HUES48 (cell line): ENCODE measurements around the gene SCUBE1.
A peak's percentile ranks its signal among the peaks of the same experiment; 100 is the strongest.

ENCODE experiments used
- H3K27ac ChIP-seq: one replicate; pipeline ENCODE4 v1.7.0; 2013; ENCODE audit warnings: low read depth, low read length, inconsistent platforms
- H3K27me3 ChIP-seq: 2 replicates; pipeline ENCODE4 v1.6.1; 2013; ENCODE audit warnings: mild to moderate bottlenecking, low read length; ENCODE audit not compliant: control insufficient read depth, insufficient read depth
- H3K36me3 ChIP-seq: 2 replicates; pipeline ENCODE4 v1.6.1; 2013; ENCODE audit warnings: low read length; ENCODE audit not compliant: control insufficient read depth, insufficient read depth
- H3K4me1 ChIP-seq: 2 replicates; pipeline ENCODE4 v1.6.1; 2013; ENCODE audit warnings: mild to moderate bottlenecking, low read length; ENCODE audit not compliant: control insufficient read depth, insufficient read depth
- H3K4me3 ChIP-seq: 2 replicates; pipeline ENCODE4 v1.5.1; 2013; ENCODE audit warnings: mild to moderate bottlenecking, low read depth, low read length
- H3K9ac ChIP-seq: 2 replicates; pipeline ENCODE4 v1.6.1; 2013; ENCODE audit warnings: mild to moderate bottlenecking, low read depth, low read length, moderate library complexity
- H3K9me3 ChIP-seq: 2 replicates; pipeline ENCODE4 v1.6.1; 2013; ENCODE audit warnings: low read length; ENCODE audit not compliant: control insufficient read depth, insufficient read depth

SCUBE1 gene

GRCh38 chr22:43300891-43301676 lies 42.1 kb downstream of the SCUBE1 start:
- Histone ChIP-seq H3K9ac (no peak overlapping the region), H3K4me3 (no peak overlapping the region), H3K27me3 (no peaks in the 10 kb centered on the region), H3K36me3 (no peaks in the 10 kb centered on the region), H3K4me1 (no peaks in the 10 kb centered on the region), H3K9me3 (no peaks in the 10 kb centered on the region), H3K27ac (no peak overlapping the region)

- Histone ChIP-seq H3K9me3 (no peaks in the 10 kb centered on the region), H3K9ac (no peak overlapping the region), H3K4me3 (no peak overlapping the region), H3K27me3 (no peaks in the 10 kb centered on the region), H3K36me3 (no peaks in the 10 kb centered on the region), H3K4me1 (no peaks in the 10 kb centered on the region), H3K27ac (no peak overlapping the region)
These were observed 43.4 kb downstream of the SCUBE1 start for GRCh38 chr22:43299736-43300135.

- H3K9ac ChIP-seq = no peak overlapping the region
- H3K27me3 ChIP-seq = no peaks in the 10 kb centered on the region
- H3K4me3 ChIP-seq = no peak overlapping the region
- no peaks in the 10 kb centered on the region for H3K36me3 ChIP-seq
- H3K4me1 ChIP-seq = no peaks in the 10 kb centered on the region
- H3K27ac ChIP-seq = no peak overlapping the region
- H3K9me3 ChIP-seq = no peaks in the 10 kb centered on the region
These were observed 44.9 kb downstream of the SCUBE1 start for GRCh38 chr22:43298062-43298801.

- no peak overlapping the region for H3K9ac ChIP-seq
These were observed 45.7 kb downstream of the SCUBE1 start for GRCh38 chr22:43297270-43298061.

GRCh38 chr22:43296276-43296902 lies 46.8 kb downstream of the SCUBE1 start:
- no peaks in the 10 kb centered on the region for H3K4me1 ChIP-seq
- no peak overlapping the region for H3K9ac ChIP-seq

More at GRCh38 chr22:43297270-43298061, 45.7 kb downstream of the SCUBE1 start:
- Histone ChIP-seq H3K9me3 (no peaks in the 10 kb centered on the region), H3K4me1 (no peaks in the 10 kb centered on the region), H3K27me3 (no peaks in the 10 kb centered on the region), H3K4me3 (no peak overlapping the region), H3K36me3 (no peaks in the 10 kb centered on the region), H3K27ac (no peak overlapping the region)

GRCh38 chr22:43295660-43296059 lies 47.5 kb downstream of the SCUBE1 start:
- Histone ChIP-seq H3K9ac (no peak overlapping the region), H3K9me3 (no peaks in the 10 kb centered on the region), H3K4me3 (no peak overlapping the region), H3K4me1 (no peaks in the 10 kb centered on the region), H3K27ac (no peak overlapping the region), H3K27me3 (no peaks in the 10 kb centered on the region), H3K36me3 (no peaks in the 10 kb centered on the region)

More at GRCh38 chr22:43296276-43296902, 46.8 kb downstream of the SCUBE1 start:
- H3K36me3 ChIP-seq = no peaks in the 10 kb centered on the region
- H3K27me3 ChIP-seq = no peaks in the 10 kb centered on the region
- H3K4me3 ChIP-seq = no peak overlapping the region
- H3K9me3 ChIP-seq = no peaks in the 10 kb centered on the region
- H3K27ac ChIP-seq = no peak overlapping the region

- Histone ChIP-seq H3K4me1 (no peaks in the 10 kb centered on the region), H3K27ac (no peak overlapping the region), H3K27me3 (no peaks in the 10 kb centered on the region)
These were observed 48.0 kb downstream of the SCUBE1 start for GRCh38 chr22:43295173-43295572.

GRCh38 chr22:43293655-43294392 lies 49.3 kb downstream of the SCUBE1 start:
- H3K4me1 ChIP-seq = peaks cover 4% of the 10 kb centered on the region; the same call in 1 of the 2 replicates
- H3K36me3 ChIP-seq = no peaks in the 10 kb centered on the region
- H3K27me3 ChIP-seq = no peaks in the 10 kb centered on the region
- H3K9me3 ChIP-seq = no peaks in the 10 kb centered on the region
- H3K27ac ChIP-seq = peak overlapping the region; percentile 51
- no peak overlapping the region for H3K9ac ChIP-seq
- no peak overlapping the region for H3K4me3 ChIP-seq

More at GRCh38 chr22:43295173-43295572, 48.0 kb downstream of the SCUBE1 start:
- H3K9me3 ChIP-seq = no peaks in the 10 kb centered on the region
- H3K9ac ChIP-seq = no peak overlapping the region
- no peak overlapping the region for H3K4me3 ChIP-seq
- no peaks in the 10 kb centered on the region for H3K36me3 ChIP-seq

GRCh38 chr22:43293259-43293654 lies 49.9 kb downstream of the SCUBE1 start:
- H3K36me3 ChIP-seq = no peaks in the 10 kb centered on the region
- no peaks in the 10 kb centered on the region for H3K9me3 ChIP-seq
- peaks cover 7% of the 10 kb centered on the region; the same call in 1 of the 2 replicates for H3K4me1 ChIP-seq
- H3K4me3 ChIP-seq = no peak overlapping the region
- no peak overlapping the region for H3K9ac ChIP-seq
- H3K27ac ChIP-seq = peak overlapping the region; percentile 11
- H3K27me3 ChIP-seq = no peaks in the 10 kb centered on the region

- H3K9me3 ChIP-seq = no peaks in the 10 kb centered on the region
- H3K4me1 ChIP-seq = peaks cover 7% of the 10 kb centered on the region; the same call in 1 of the 2 replicates
- H3K9ac ChIP-seq = no peak overlapping the region
- H3K4me3 ChIP-seq = no peak overlapping the region
- H3K27me3 ChIP-seq = no peaks in the 10 kb centered on the region
- H3K36me3 ChIP-seq = no peaks in the 10 kb centered on the region
- no peak overlapping the region for H3K27ac ChIP-seq
These were observed 50.5 kb downstream of the SCUBE1 start for GRCh38 chr22:43292630-43293018.
